Right renal cortex interstitium (tissue), 3 donors: ENCODE results near the gene LIN52. TPM values are rescaled to one million over a fixed set of nuclear protein-coding genes. Genes with fewer than 3 reads are reported as not detected.

Source experiments
- DNase-seq, 3 donors: peaks; one replicate each; pipeline ENCODE4 v3.0.0-alpha.2; 2013; ENCODE audit warnings: low read depth in 3 of 3, low spot score in 2 of 3
- polyA plus RNA-seq, 3 donors: library from polyadenylated mRNA; unstranded; fragments of 120-200 nt; gene quantifications; one replicate each; pipeline ENCODE4 v1.2.1, GENCODE V29; 2013; ENCODE audit not compliant: insufficient read length in 3 of 3

LIN52 gene
- polyA plus RNA-seq, 3 donors, result 18.9 to 22.0 (median 19.8) TPM

DNA sequence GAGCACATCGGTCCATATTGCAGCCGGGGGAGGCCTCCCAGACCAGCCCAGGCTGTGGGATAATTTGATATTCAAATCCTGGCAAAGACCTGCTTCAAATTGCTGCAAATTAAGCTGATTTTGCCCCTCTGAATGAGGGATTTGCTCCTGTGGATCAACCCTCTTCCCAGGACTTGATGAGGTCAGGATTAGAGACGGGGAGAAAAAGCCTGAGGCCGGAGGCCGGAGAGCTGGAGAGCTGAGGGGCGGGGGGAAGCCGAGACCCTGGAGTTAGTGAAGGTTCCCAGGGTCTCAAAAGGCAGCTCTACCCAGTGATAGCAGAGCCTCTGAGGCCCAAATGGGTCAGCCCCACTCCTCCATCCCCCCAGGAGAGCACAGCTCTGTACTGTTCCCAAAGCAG lies 137.0 kb downstream of the LIN52 start:
- no peak for DNase-seq

- DNase-seq, result no peak
Observed at GRCh38 chr14:74223016-74223415, 138.3 kb downstream of the LIN52 start.

DNA sequence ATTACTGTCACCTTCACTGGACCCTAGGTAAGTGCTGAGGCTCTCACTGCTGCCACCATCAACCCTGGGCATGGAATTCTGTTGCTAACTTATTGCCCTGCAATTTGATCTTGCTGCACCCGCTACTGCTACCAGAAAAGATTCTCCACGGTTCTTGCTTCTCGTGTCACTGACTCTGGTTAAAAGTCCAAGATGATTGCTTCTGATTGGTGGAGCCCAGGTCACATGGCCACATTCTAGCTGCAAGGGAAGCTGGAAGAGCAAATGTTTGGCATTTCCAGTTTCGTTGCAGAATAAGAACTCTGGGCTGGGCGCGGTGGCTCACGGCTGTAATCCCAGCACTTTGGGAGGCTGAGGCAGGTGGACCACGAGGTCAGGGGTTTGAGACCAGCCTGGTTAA lies 147.0 kb downstream of the LIN52 start:
- no peak for DNase-seq

DNA sequence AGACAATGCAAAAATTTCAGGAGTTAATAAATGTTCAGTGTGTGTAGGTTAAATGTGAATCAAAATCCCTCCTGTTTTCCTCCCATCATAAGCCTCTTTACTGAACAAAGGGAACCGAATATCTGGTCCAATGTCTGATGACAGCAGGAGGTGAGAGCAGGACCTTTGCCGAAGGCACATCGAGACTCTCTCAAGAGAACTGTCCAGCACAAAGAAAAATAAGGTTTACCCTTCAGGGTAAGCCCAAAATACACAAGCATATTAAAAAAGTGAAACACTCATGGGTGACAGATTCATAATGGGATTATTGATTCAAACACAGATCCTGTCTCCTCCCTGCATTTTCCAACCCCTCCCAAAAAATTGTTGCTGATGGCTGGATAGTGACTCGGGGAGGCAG lies 150.3 kb downstream of the LIN52 start:
- no peak for DNase-seq

- DNase-seq, result no peak
Observed at GRCh38 chr14:74237441-74237840, 152.7 kb downstream of the LIN52 start.

DNA sequence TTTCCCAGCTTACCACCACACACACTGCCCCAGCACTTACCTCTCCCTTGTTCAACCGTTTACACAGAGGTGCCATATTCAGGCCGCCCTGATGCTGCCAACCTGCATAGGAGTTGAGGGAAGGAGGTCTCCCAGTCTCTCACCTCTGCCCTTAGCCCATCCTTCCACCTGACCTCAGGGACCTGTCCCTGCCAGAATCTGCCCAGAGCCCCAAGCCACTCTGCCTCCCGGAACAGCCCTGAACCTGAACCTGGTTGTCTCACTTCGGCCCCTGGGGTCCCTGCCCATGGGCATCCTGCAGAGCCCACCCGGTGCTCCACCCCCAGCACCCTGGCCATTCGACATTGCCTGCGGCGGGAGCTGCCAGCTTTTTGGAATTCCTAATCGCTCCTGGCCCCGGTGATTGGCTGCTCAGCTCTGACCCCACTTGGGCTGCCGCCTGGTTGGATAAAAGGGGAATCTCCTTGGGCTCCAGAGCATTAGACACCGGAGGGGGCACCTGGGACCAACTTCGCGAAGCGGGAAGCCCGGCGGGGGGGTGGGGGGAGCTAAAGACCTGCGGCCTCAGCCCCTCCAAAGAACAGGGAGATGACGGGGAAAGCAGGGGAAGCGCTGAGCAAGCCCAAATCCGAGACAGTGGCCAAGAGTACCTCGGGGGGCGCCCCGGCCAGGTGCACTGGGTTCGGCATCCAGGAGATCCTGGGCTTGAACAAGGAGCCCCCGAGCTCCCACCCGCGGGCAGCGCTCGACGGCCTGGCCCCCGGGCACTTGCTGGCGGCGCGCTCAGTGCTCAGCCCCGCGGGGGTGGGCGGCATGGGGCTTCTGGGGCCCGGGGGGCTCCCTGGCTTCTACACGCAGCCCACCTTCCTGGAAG lies 154.5 kb downstream of the LIN52 start, which contains the start of gene VSX2:
VSX2 (plus strand) TSS at position 476 of the 874 bp plus-strand sequence; CDS start at position 589, 113 bp downstream.
- DNase-seq, result no peak

- no peak for DNase-seq
Observed at GRCh38 chr14:74239848-74240793, 155.4 kb downstream of the LIN52 start.

GRCh38 chr14:74240794-74241651 lies 156.3 kb downstream of the LIN52 start:
- no peak for DNase-seq

GRCh38 chr14:74241652-74242017 lies 156.9 kb downstream of the LIN52 start:
- no peak for DNase-seq

- no peak for DNase-seq
Observed at GRCh38 chr14:74242021-74242779, 157.4 kb downstream of the LIN52 start.

DNA sequence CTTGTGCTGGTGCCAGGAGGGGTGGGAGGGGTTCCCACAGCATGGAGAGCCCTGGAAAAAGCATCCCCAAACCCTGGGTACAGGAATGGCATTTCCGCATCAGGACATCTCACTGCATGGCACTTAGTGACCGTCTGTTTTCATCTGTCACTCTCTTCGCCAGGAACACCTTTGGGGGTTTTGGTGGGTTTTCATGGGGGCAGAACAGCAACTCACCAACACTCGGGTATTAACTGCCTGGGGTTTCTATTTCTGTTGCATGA lies 158.0 kb downstream of the LIN52 start:
- DNase-seq, result no peak

DNA sequence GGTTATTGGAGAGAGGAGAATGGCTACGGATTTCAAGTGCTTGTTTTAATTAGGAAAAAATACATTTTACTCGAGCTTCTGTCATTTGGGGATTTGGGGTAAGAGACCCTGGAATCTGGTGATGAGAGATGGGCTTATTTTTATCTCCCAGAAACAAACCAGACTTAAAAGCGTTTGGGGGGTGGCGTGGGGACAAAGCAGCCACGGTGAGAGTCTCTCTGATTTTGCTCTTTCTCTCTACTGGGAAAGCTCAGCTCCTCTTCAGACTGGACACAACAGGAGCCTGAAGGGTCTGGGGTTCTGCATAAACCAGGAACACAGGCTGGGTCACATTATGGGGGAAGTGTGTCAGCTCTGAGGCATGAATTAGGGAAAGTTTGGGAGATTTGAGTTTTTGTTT lies 158.3 kb downstream of the LIN52 start:
- DNase-seq, result no peak

DNA sequence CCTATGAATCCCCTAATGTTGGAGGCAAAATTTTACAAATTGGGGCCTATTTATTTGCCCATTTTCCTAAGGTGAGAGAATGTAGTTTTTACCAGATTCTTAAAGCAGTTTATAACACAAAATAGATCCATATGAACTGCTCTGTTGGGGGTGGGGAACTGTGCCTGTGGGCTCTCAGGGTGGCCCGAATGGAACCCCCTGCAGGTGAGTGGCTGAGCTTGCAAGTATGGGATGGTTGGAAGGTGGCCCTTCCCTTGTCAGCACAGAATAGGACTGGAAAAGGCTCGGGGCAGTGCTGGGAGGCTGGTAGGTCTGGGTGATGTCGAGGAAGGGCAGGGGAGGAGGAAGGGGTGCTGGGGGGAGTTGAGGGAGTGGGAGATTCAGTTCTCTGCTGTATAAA lies 159.4 kb downstream of the LIN52 start:
- no peak for DNase-seq

DNA sequence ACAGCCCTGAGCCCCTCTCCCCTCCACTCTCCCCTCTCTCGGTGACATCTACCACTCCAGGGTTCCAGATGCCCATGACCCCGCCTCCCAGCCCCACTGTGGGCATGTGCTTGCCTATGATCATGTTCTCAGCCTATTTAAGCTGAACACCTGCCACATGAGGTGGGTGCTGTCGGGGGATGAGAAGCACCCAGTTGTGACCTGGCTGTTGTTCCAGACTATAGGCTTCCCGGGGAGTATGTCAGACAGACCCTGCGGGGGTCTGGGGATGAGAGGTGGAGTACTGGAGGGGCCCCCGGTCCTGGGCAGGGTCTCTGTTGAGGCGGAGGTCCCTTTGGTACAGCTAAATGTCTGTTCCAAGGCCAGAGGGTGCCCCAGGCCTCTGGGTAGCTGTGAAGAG lies 160.5 kb downstream of the LIN52 start:
- no peak for DNase-seq

GRCh38 chr14:74246542-74246941 lies 161.8 kb downstream of the LIN52 start:
- DNase-seq, result no peak

- no peak for DNase-seq
Observed at GRCh38 chr14:74248017-74248416, 163.3 kb downstream of the LIN52 start.

- DNase-seq, result no peak
Observed at GRCh38 chr14:74249433-74250375, 164.9 kb downstream of the LIN52 start.
